ENCODE data around the gene CNTLN.

Gene CNTLN

GRCh38 chr9:17481565-17481964 lies 346.7 kb downstream of the CNTLN start:
- H3K27ac ChIP-seq (ENCODE audit: low read depth in 2 of 2, low read length in 2 of 2) = no peak overlapping the region
- no peaks in the 10 kb centered on the region for H3K27me3 ChIP-seq (ENCODE audit: control insufficient read depth in 2 of 2, insufficient read depth in 2 of 2, low read length in 2 of 2)
- H3K9ac ChIP-seq (ENCODE audit: low read depth in 1 of 2, low read length in 2 of 2) = no peak overlapping the region
- H3K9me3 ChIP-seq (ENCODE audit: control insufficient read depth in 2 of 2, low read length in 2 of 2) = no peaks in the 10 kb centered on the region
- H3K4me3 ChIP-seq (ENCODE audit: low read length in 2 of 2) = no peak overlapping the region
- no peaks in the 10 kb centered on the region for H3K36me3 ChIP-seq (ENCODE audit: control insufficient read depth in 2 of 2, insufficient read depth in 2 of 2, low read length in 2 of 2)
- no peaks in the 10 kb centered on the region for H3K4me1 ChIP-seq (ENCODE audit: control insufficient read depth in 2 of 2, insufficient read depth in 2 of 2, low read length in 2 of 2)

- H3K4me1 ChIP-seq (ENCODE audit: control insufficient read depth in 2 of 2, insufficient read depth in 2 of 2, low read length in 2 of 2) = no peaks in the 10 kb centered on the region
- H3K9ac ChIP-seq (ENCODE audit: low read depth in 1 of 2, low read length in 2 of 2) = no peak overlapping the region
- H3K9me3 ChIP-seq (ENCODE audit: control insufficient read depth in 2 of 2, low read length in 2 of 2) = no peaks in the 10 kb centered on the region
- H3K27ac ChIP-seq (ENCODE audit: low read depth in 2 of 2, low read length in 2 of 2) = no peak overlapping the region
- H3K27me3 ChIP-seq (ENCODE audit: control insufficient read depth in 2 of 2, insufficient read depth in 2 of 2, low read length in 2 of 2) = no peaks in the 10 kb centered on the region
- H3K4me3 ChIP-seq (ENCODE audit: low read length in 2 of 2) = no peak overlapping the region
- H3K36me3 ChIP-seq (ENCODE audit: control insufficient read depth in 2 of 2, insufficient read depth in 2 of 2, low read length in 2 of 2) = no peaks in the 10 kb centered on the region
Measured at GRCh38 chr9:17484906-17485305, 350.1 kb downstream of the CNTLN start.

GRCh38 chr9:17486396-17486795 lies 351.6 kb downstream of the CNTLN start:
- H3K27me3 ChIP-seq (ENCODE audit: control insufficient read depth in 2 of 2, insufficient read depth in 2 of 2, low read length in 2 of 2) = no peaks in the 10 kb centered on the region
- H3K9ac ChIP-seq (ENCODE audit: low read depth in 1 of 2, low read length in 2 of 2) = no peak overlapping the region
- no peak overlapping the region for H3K4me3 ChIP-seq (ENCODE audit: low read length in 2 of 2)
- no peaks in the 10 kb centered on the region for H3K9me3 ChIP-seq (ENCODE audit: control insufficient read depth in 2 of 2, low read length in 2 of 2)
- H3K4me1 ChIP-seq (ENCODE audit: control insufficient read depth in 2 of 2, insufficient read depth in 2 of 2, low read length in 2 of 2) = no peaks in the 10 kb centered on the region
- no peaks in the 10 kb centered on the region for H3K36me3 ChIP-seq (ENCODE audit: control insufficient read depth in 2 of 2, insufficient read depth in 2 of 2, low read length in 2 of 2)
- H3K27ac ChIP-seq (ENCODE audit: low read depth in 2 of 2, low read length in 2 of 2) = no peak overlapping the region

- no peaks in the 10 kb centered on the region for H3K9me3 ChIP-seq (ENCODE audit: control insufficient read depth in 2 of 2, low read length in 2 of 2)
- H3K4me1 ChIP-seq (ENCODE audit: control insufficient read depth in 2 of 2, insufficient read depth in 2 of 2, low read length in 2 of 2) = no peaks in the 10 kb centered on the region
- no peak overlapping the region for H3K27ac ChIP-seq (ENCODE audit: low read depth in 2 of 2, low read length in 2 of 2)
- H3K27me3 ChIP-seq (ENCODE audit: control insufficient read depth in 2 of 2, insufficient read depth in 2 of 2, low read length in 2 of 2) = no peaks in the 10 kb centered on the region
- no peaks in the 10 kb centered on the region for H3K36me3 ChIP-seq (ENCODE audit: control insufficient read depth in 2 of 2, insufficient read depth in 2 of 2, low read length in 2 of 2)
- no peak overlapping the region for H3K4me3 ChIP-seq (ENCODE audit: low read length in 2 of 2)
- H3K9ac ChIP-seq (ENCODE audit: low read depth in 1 of 2, low read length in 2 of 2) = no peak overlapping the region
Measured at GRCh38 chr9:17487467-17487866, 352.6 kb downstream of the CNTLN start.

GRCh38 chr9:17488662-17489061 lies 353.8 kb downstream of the CNTLN start:
- Histone ChIP-seq H3K4me1 (ENCODE audit: control insufficient read depth in 2 of 2, insufficient read depth in 2 of 2, low read length in 2 of 2) (no peaks in the 10 kb centered on the region), H3K9me3 (ENCODE audit: control insufficient read depth in 2 of 2, low read length in 2 of 2) (no peaks in the 10 kb centered on the region)

GRCh38 chr9:17490110-17490509 lies 355.3 kb downstream of the CNTLN start:
- Histone ChIP-seq H3K27me3 (ENCODE audit: control insufficient read depth in 2 of 2, insufficient read depth in 2 of 2, low read length in 2 of 2) (no peaks in the 10 kb centered on the region), H3K36me3 (ENCODE audit: control insufficient read depth in 2 of 2, insufficient read depth in 2 of 2, low read length in 2 of 2) (no peaks in the 10 kb centered on the region), H3K4me3 (ENCODE audit: low read length in 2 of 2) (no peak overlapping the region), H3K4me1 (ENCODE audit: control insufficient read depth in 2 of 2, insufficient read depth in 2 of 2, low read length in 2 of 2) (no peaks in the 10 kb centered on the region), H3K9ac (ENCODE audit: low read depth in 1 of 2, low read length in 2 of 2) (no peak overlapping the region), H3K9me3 (ENCODE audit: control insufficient read depth in 2 of 2, low read length in 2 of 2) (no peaks in the 10 kb centered on the region), H3K27ac (ENCODE audit: low read depth in 2 of 2, low read length in 2 of 2) (no peak overlapping the region)

More at GRCh38 chr9:17488662-17489061, 353.8 kb downstream of the CNTLN start:
- Histone ChIP-seq H3K27ac (ENCODE audit: low read depth in 2 of 2, low read length in 2 of 2) (no peak overlapping the region), H3K27me3 (ENCODE audit: control insufficient read depth in 2 of 2, insufficient read depth in 2 of 2, low read length in 2 of 2) (no peaks in the 10 kb centered on the region), H3K9ac (ENCODE audit: low read depth in 1 of 2, low read length in 2 of 2) (no peak overlapping the region), H3K4me3 (ENCODE audit: low read length in 2 of 2) (no peak overlapping the region), H3K36me3 (ENCODE audit: control insufficient read depth in 2 of 2, insufficient read depth in 2 of 2, low read length in 2 of 2) (no peaks in the 10 kb centered on the region)

GRCh38 chr9:17491780-17492179 lies 356.9 kb downstream of the CNTLN start:
- H3K4me1 ChIP-seq (ENCODE audit: control insufficient read depth in 2 of 2, insufficient read depth in 2 of 2, low read length in 2 of 2) = no peaks in the 10 kb centered on the region
- H3K9ac ChIP-seq (ENCODE audit: low read depth in 1 of 2, low read length in 2 of 2) = no peak overlapping the region
- H3K27me3 ChIP-seq (ENCODE audit: control insufficient read depth in 2 of 2, insufficient read depth in 2 of 2, low read length in 2 of 2) = no peaks in the 10 kb centered on the region
- H3K4me3 ChIP-seq (ENCODE audit: low read length in 2 of 2) = no peak overlapping the region
- no peaks in the 10 kb centered on the region for H3K9me3 ChIP-seq (ENCODE audit: control insufficient read depth in 2 of 2, low read length in 2 of 2)
- H3K36me3 ChIP-seq (ENCODE audit: control insufficient read depth in 2 of 2, insufficient read depth in 2 of 2, low read length in 2 of 2) = no peaks in the 10 kb centered on the region
- H3K27ac ChIP-seq (ENCODE audit: low read depth in 2 of 2, low read length in 2 of 2) = no peak overlapping the region

GRCh38 chr9:17503196-17503595 lies 368.4 kb downstream of the CNTLN start:
- Histone ChIP-seq H3K36me3 (ENCODE audit: control insufficient read depth in 2 of 2, insufficient read depth in 2 of 2, low read length in 2 of 2) (no peaks in the 10 kb centered on the region), H3K9me3 (ENCODE audit: control insufficient read depth in 2 of 2, low read length in 2 of 2) (no peaks in the 10 kb centered on the region), H3K4me1 (ENCODE audit: control insufficient read depth in 2 of 2, insufficient read depth in 2 of 2, low read length in 2 of 2) (no peaks in the 10 kb centered on the region), H3K9ac (ENCODE audit: low read depth in 1 of 2, low read length in 2 of 2) (no peak overlapping the region), H3K27ac (ENCODE audit: low read depth in 2 of 2, low read length in 2 of 2) (no peak overlapping the region), H3K27me3 (ENCODE audit: control insufficient read depth in 2 of 2, insufficient read depth in 2 of 2, low read length in 2 of 2) (no peaks in the 10 kb centered on the region), H3K4me3 (ENCODE audit: low read length in 2 of 2) (no peak overlapping the region)

GRCh38 chr9:17509151-17509550 lies 374.3 kb downstream of the CNTLN start:
- Histone ChIP-seq H3K4me1 (ENCODE audit: control insufficient read depth in 2 of 2, insufficient read depth in 2 of 2, low read length in 2 of 2) (no peaks in the 10 kb centered on the region), H3K27me3 (ENCODE audit: control insufficient read depth in 2 of 2, insufficient read depth in 2 of 2, low read length in 2 of 2) (no peaks in the 10 kb centered on the region), H3K27ac (ENCODE audit: low read depth in 2 of 2, low read length in 2 of 2) (no peak overlapping the region), H3K9ac (ENCODE audit: low read depth in 1 of 2, low read length in 2 of 2) (no peak overlapping the region), H3K36me3 (ENCODE audit: control insufficient read depth in 2 of 2, insufficient read depth in 2 of 2, low read length in 2 of 2) (no peaks in the 10 kb centered on the region), H3K9me3 (ENCODE audit: control insufficient read depth in 2 of 2, low read length in 2 of 2) (no peaks in the 10 kb centered on the region), H3K4me3 (ENCODE audit: low read length in 2 of 2) (no peak overlapping the region)

GRCh38 chr9:17509701-17510100 lies 374.9 kb downstream of the CNTLN start:
- H3K9ac ChIP-seq (ENCODE audit: low read depth in 1 of 2, low read length in 2 of 2) = no peak overlapping the region
- no peaks in the 10 kb centered on the region for H3K9me3 ChIP-seq (ENCODE audit: control insufficient read depth in 2 of 2, low read length in 2 of 2)
- H3K36me3 ChIP-seq (ENCODE audit: control insufficient read depth in 2 of 2, insufficient read depth in 2 of 2, low read length in 2 of 2) = no peaks in the 10 kb centered on the region
- H3K4me3 ChIP-seq (ENCODE audit: low read length in 2 of 2) = no peak overlapping the region
- no peak overlapping the region for H3K27ac ChIP-seq (ENCODE audit: low read depth in 2 of 2, low read length in 2 of 2)
- H3K27me3 ChIP-seq (ENCODE audit: control insufficient read depth in 2 of 2, insufficient read depth in 2 of 2, low read length in 2 of 2) = no peaks in the 10 kb centered on the region
- no peaks in the 10 kb centered on the region for H3K4me1 ChIP-seq (ENCODE audit: control insufficient read depth in 2 of 2, insufficient read depth in 2 of 2, low read length in 2 of 2)

GRCh38 chr9:17519761-17520160 lies 384.9 kb downstream of the CNTLN start:
- H3K27me3 ChIP-seq (ENCODE audit: control insufficient read depth in 2 of 2, insufficient read depth in 2 of 2, low read length in 2 of 2) = no peaks in the 10 kb centered on the region
- no peaks in the 10 kb centered on the region for H3K4me1 ChIP-seq (ENCODE audit: control insufficient read depth in 2 of 2, insufficient read depth in 2 of 2, low read length in 2 of 2)
- no peaks in the 10 kb centered on the region for H3K36me3 ChIP-seq (ENCODE audit: control insufficient read depth in 2 of 2, insufficient read depth in 2 of 2, low read length in 2 of 2)
- no peak overlapping the region for H3K9ac ChIP-seq (ENCODE audit: low read depth in 1 of 2, low read length in 2 of 2)
- no peak overlapping the region for H3K27ac ChIP-seq (ENCODE audit: low read depth in 2 of 2, low read length in 2 of 2)
- H3K9me3 ChIP-seq (ENCODE audit: control insufficient read depth in 2 of 2, low read length in 2 of 2) = no peaks in the 10 kb centered on the region
- no peak overlapping the region for H3K4me3 ChIP-seq (ENCODE audit: low read length in 2 of 2)
